NCI-H2029 treated with DMSO at 0.1 percent for 48 hours (cell line): ENCODE results near the gene PLTP.
"Not testable (repeated sequence)": the region's sequence is repeated elsewhere in the genome, so short reads cannot be mapped to it uniquely, and the experiment has no call there.

ENCODE experiments used
- DNase-seq: peaks from one replicate; lab custom pipeline; 2025; lab: John Stamatoyannopoulos, UW

The PLTP gene

GRCh38 chr20:45944965-45945677 lies 33.2 kb upstream of the PLTP start:
- no peak for DNase-seq

- no peak for DNase-seq
These were observed 32.4 kb upstream of the PLTP start for GRCh38 chr20:45944151-45944964.

- DNase-seq, result no peak
These were observed 31.7 kb upstream of the PLTP start for GRCh38 chr20:45943613-45944012.

- no peak for DNase-seq
These were observed 28.5 kb upstream of the PLTP start for GRCh38 chr20:45940469-45940868.

- DNase-seq, result no peak
These were observed 28.1 kb upstream of the PLTP start for GRCh38 chr20:45940053-45940452.

- DNase-seq, result no peak
These were observed 26.9 kb upstream of the PLTP start for GRCh38 chr20:45938727-45939438.

- DNase-seq, result no peak
These were observed 25.8 kb upstream of the PLTP start for GRCh38 chr20:45937765-45938164.

GRCh38 chr20:45935416-45936046 lies 23.6 kb upstream of the PLTP start:
- no peak for DNase-seq

- DNase-seq, result peak; percentile 78
These were observed 22.8 kb upstream of the PLTP start, which contains the start of gene PCIF1 for GRCh38 chr20:45934586-45935415. Gene PCIF1 (plus strand): TSS chr20:45934683. CDS start chr20:45939000, 4,317 bp downstream.

GRCh38 chr20:45934046-45934585 lies 22.2 kb upstream of the PLTP start:
- no peak for DNase-seq

- peak; percentile 53 for DNase-seq
These were observed 21.5 kb upstream of the PLTP start for GRCh38 chr20:45933266-45934045.

- not testable (repeated sequence) for DNase-seq
These were observed 19.7 kb upstream of the PLTP start for GRCh38 chr20:45931680-45932079.

- no peak for DNase-seq
These were observed 15.3 kb upstream of the PLTP start for GRCh38 chr20:45927071-45927878.

- DNase-seq, result no peak
These were observed 14.7 kb upstream of the PLTP start for GRCh38 chr20:45926731-45927070.

- no peak for DNase-seq
These were observed 14.0 kb upstream of the PLTP start for GRCh38 chr20:45925821-45926506.

- DNase-seq, result no peak
These were observed 12.7 kb upstream of the PLTP start for GRCh38 chr20:45924391-45925261.

- no peak for DNase-seq
These were observed 9.6 kb upstream of the PLTP start for GRCh38 chr20:45921337-45922189.
